ENCODE data around the gene NMRK2.
"Not testable (repeated sequence)": the region's sequence is repeated elsewhere in the genome, so short reads cannot be mapped to it uniquely, and the experiment has no call there.

DNA sequence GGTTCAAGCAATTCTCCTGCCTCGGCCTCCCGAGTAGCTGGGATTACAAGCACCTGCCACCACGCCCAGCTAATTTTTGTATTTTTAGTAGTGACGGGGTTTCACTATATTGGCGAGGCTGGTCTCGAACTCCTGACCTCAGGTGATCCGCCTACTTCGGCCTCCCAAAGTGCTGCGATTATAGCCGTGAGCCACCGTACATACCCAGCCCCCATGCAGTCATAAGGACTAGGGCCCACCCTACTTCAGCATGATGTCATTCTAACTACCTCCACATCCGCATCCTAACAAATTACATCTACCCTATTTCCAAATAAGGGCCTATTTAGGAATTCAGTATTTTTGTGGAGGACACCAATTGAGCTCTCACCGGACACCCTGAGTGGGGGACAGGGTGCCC, 22.4 kb downstream of the NMRK2 start:
- TF ChIP-seq, protein P1, sequence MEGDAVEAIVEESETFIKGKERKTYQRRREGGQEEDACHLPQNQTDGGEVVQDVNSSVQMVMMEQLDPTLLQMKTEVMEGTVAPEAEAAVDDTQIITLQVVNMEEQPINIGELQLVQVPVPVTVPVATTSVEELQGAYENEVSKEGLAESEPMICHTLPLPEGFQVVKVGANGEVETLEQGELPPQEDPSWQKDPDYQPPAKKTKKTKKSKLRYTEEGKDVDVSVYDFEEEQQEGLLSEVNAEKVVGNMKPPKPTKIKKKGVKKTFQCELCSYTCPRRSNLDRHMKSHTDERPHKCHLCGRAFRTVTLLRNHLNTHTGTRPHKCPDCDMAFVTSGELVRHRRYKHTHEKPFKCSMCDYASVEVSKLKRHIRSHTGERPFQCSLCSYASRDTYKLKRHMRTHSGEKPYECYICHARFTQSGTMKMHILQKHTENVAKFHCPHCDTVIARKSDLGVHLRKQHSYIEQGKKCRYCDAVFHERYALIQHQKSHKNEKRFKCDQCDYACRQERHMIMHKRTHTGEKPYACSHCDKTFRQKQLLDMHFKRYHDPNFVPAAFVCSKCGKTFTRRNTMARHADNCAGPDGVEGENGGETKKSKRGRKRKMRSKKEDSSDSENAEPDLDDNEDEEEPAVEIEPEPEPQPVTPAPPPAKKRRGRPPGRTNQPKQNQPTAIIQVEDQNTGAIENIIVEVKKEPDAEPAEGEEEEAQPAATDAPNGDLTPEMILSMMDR (IDR thresholded peaks at IDR 0.05; ENCODE audit: insufficient read depth, low read depth, low read length) = not testable (repeated sequence)
- not testable (repeated sequence) for TF ChIP-seq EZH2 (IDR thresholded peaks at IDR 0.05; ENCODE audit: insufficient read depth, low read length)

Measured in astrocyte (in vitro differentiated cells and primary cell).